ENCODE results near the gene KMT2C.

KMT2C gene

DNA sequence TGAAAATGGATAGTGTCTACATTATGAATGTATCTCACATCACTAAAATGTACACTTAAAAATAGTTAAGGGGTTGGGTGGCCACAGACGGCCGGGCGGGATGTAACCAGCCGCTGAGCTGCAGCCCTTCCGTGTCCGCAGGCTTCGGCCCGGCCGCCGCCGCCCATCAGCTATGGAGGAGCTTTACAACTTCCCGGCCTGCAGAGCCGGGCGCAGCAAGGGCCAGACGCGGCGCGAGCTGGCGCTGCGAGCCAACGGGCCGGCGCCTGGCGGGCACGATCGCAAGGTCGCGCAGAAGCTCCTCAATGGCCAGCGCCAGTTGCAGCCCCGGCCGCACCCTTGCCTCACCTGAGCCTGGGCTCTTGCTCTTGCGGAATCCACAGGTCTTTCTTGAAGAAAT, 69.1 kb downstream of the KMT2C start:
- TF ChIP-seq EZH2phosphoT487 (IDR thresholded peaks at IDR 0.05; ENCODE audit: low read length) (no peak), EZH2 (optimal IDR thresholded peaks at IDR 0.05; ENCODE audit: low read depth, low read length) (no peak)
- TF ChIP-seq, protein P1, sequence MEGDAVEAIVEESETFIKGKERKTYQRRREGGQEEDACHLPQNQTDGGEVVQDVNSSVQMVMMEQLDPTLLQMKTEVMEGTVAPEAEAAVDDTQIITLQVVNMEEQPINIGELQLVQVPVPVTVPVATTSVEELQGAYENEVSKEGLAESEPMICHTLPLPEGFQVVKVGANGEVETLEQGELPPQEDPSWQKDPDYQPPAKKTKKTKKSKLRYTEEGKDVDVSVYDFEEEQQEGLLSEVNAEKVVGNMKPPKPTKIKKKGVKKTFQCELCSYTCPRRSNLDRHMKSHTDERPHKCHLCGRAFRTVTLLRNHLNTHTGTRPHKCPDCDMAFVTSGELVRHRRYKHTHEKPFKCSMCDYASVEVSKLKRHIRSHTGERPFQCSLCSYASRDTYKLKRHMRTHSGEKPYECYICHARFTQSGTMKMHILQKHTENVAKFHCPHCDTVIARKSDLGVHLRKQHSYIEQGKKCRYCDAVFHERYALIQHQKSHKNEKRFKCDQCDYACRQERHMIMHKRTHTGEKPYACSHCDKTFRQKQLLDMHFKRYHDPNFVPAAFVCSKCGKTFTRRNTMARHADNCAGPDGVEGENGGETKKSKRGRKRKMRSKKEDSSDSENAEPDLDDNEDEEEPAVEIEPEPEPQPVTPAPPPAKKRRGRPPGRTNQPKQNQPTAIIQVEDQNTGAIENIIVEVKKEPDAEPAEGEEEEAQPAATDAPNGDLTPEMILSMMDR (IDR thresholded peaks at IDR 0.05; ENCODE audit: low read length) = no peak
- peaks cover 4% of the 10 kb centered on the region; the same call in 1 of the 2 replicates for H3F3A ChIP-seq (ENCODE audit: insufficient read depth, low read length)
- H3K4me2 ChIP-seq (ENCODE audit: low read depth, low read length) = no peak overlapping the region
- no peaks in the 10 kb centered on the region for H3K9me3 ChIP-seq (replicated peaks; ENCODE audit: insufficient read depth, low read length)
- peaks cover 100% of the 10 kb centered on the region for H3K79me2 ChIP-seq (ENCODE audit: low read length)
- no peak overlapping the region for H3K27ac ChIP-seq (ENCODE audit: low read length)
- H3K9me2 ChIP-seq (replicated peaks; ENCODE audit: insufficient read depth, low read length) = no peaks in the 10 kb centered on the region
- H3K9ac ChIP-seq (ENCODE audit: low read length) = no peak overlapping the region
- H3K27me3 ChIP-seq (replicated peaks; ENCODE audit: insufficient read depth, low read length) = no peaks in the 10 kb centered on the region
- H3K36me3 ChIP-seq (replicated peaks; ENCODE audit: insufficient read depth, low read length) = no peaks in the 10 kb centered on the region
- H3K4me3 ChIP-seq (ENCODE audit: low read length) = no peak overlapping the region
- H2AFZ ChIP-seq (ENCODE audit: low read length) = no peak overlapping the region
- H3K4me1 ChIP-seq (ENCODE audit: low read length) = 0 out of 2 replicates have a peak, but pooled peaks cover 7% of the 10 kb centered on the region
- DNase-seq = no peak
- H4K20me1 ChIP-seq (ENCODE audit: insufficient read depth, low read length) = peaks cover 60% of the 10 kb centered on the region

- no peak for DNase-seq
- H3K27ac ChIP-seq (ENCODE audit: low read length) = no peak overlapping the region
- no peaks in the 10 kb centered on the region for H3K27me3 ChIP-seq (replicated peaks; ENCODE audit: insufficient read depth, low read length)
- H3K4me3 ChIP-seq (ENCODE audit: low read length) = no peak overlapping the region
- no peak overlapping the region for H3K4me2 ChIP-seq (ENCODE audit: low read depth, low read length)
- no peaks in the 10 kb centered on the region for H3K36me3 ChIP-seq (replicated peaks; ENCODE audit: insufficient read depth, low read length)
- no peak overlapping the region for H2AFZ ChIP-seq (ENCODE audit: low read length)
- H3K4me1 ChIP-seq (ENCODE audit: low read length) = 0 out of 2 replicates have a peak, but pooled peaks cover 7% of the 10 kb centered on the region
- H3K9me2 ChIP-seq (replicated peaks; ENCODE audit: insufficient read depth, low read length) = no peaks in the 10 kb centered on the region
- no peak overlapping the region for H3K9ac ChIP-seq (ENCODE audit: low read length)
- no peaks in the 10 kb centered on the region for H3K9me3 ChIP-seq (replicated peaks; ENCODE audit: insufficient read depth, low read length)
- peaks cover 4% of the 10 kb centered on the region; the same call in 1 of the 2 replicates for H3F3A ChIP-seq (ENCODE audit: insufficient read depth, low read length)
- peaks cover 100% of the 10 kb centered on the region for H3K79me2 ChIP-seq (ENCODE audit: low read length)
- H4K20me1 ChIP-seq (ENCODE audit: insufficient read depth, low read length) = peaks cover 60% of the 10 kb centered on the region
- TF ChIP-seq EZH2phosphoT487 (IDR thresholded peaks at IDR 0.05; ENCODE audit: low read length) (no peak), EZH2 (optimal IDR thresholded peaks at IDR 0.05; ENCODE audit: low read depth, low read length) (no peak)
- TF ChIP-seq, protein P1 (IDR thresholded peaks at IDR 0.05; ENCODE audit: low read length) = no peak
Measured at GRCh38 chr7:152365982-152366603, 69.7 kb downstream of the KMT2C start.

GRCh38 chr7:152363798-152364197, 72.0 kb downstream of the KMT2C start:
- Histone ChIP-seq H4K20me1 (ENCODE audit: insufficient read depth, low read length) (peaks cover 51% of the 10 kb centered on the region), H3F3A (ENCODE audit: insufficient read depth, low read length) (peaks cover 4% of the 10 kb centered on the region; the same call in 1 of the 2 replicates), H3K4me2 (ENCODE audit: low read depth, low read length) (no peak overlapping the region), H3K9me3 (replicated peaks; ENCODE audit: insufficient read depth, low read length) (no peaks in the 10 kb centered on the region), H3K27ac (ENCODE audit: low read length) (no peak overlapping the region), H3K36me3 (replicated peaks; ENCODE audit: insufficient read depth, low read length) (no peaks in the 10 kb centered on the region), H3K9ac (ENCODE audit: low read length) (no peak overlapping the region), H3K4me1 (ENCODE audit: low read length) (0 out of 2 replicates have a peak, but pooled peaks cover 7% of the 10 kb centered on the region), H3K9me2 (replicated peaks; ENCODE audit: insufficient read depth, low read length) (no peaks in the 10 kb centered on the region), H3K4me3 (ENCODE audit: low read length) (no peak overlapping the region), H3K27me3 (replicated peaks; ENCODE audit: insufficient read depth, low read length) (no peaks in the 10 kb centered on the region), H3K79me2 (ENCODE audit: low read length) (peaks cover 100% of the 10 kb centered on the region), H2AFZ (ENCODE audit: low read length) (no peak overlapping the region)
- no peak for DNase-seq
- no peak for TF ChIP-seq EZH2 (optimal IDR thresholded peaks at IDR 0.05; ENCODE audit: low read depth, low read length)
- no peak for TF ChIP-seq EZH2phosphoT487 (IDR thresholded peaks at IDR 0.05; ENCODE audit: low read length)
- TF ChIP-seq, protein P1 (IDR thresholded peaks at IDR 0.05; ENCODE audit: low read length) = no peak
